KOPT-K1 (cell line): Measurements from ENCODE around the gene NXN.

ENCODE experiments used
- H3K27ac ChIP-seq: fragments of 200-600 bp; sonication (generic); 2 replicates; pipeline ENCODE4 v1.5.1; 2016; ENCODE audit warnings: antibody characterized with exemption, mild to moderate bottlenecking, low read depth, low read length; ENCODE audit not compliant: poor library complexity, severe bottlenecking
- H3K36me3 ChIP-seq: fragments of 200-600 bp; sonication (generic); 2 replicates; pipeline ENCODE4 v1.5.1; 2017; ENCODE audit warnings: antibody characterized with exemption, mild to moderate bottlenecking, low read length, moderate library complexity; ENCODE audit not compliant: insufficient read depth
- H3K9me3 ChIP-seq: fragments of 200-600 bp; sonication (generic); 2 replicates; pipeline ENCODE4 v1.5.1; 2017; ENCODE audit warnings: antibody characterized with exemption, low read length, mild to moderate bottlenecking; ENCODE audit not compliant: insufficient read depth, poor library complexity, severe bottlenecking

NXN gene

DNA sequence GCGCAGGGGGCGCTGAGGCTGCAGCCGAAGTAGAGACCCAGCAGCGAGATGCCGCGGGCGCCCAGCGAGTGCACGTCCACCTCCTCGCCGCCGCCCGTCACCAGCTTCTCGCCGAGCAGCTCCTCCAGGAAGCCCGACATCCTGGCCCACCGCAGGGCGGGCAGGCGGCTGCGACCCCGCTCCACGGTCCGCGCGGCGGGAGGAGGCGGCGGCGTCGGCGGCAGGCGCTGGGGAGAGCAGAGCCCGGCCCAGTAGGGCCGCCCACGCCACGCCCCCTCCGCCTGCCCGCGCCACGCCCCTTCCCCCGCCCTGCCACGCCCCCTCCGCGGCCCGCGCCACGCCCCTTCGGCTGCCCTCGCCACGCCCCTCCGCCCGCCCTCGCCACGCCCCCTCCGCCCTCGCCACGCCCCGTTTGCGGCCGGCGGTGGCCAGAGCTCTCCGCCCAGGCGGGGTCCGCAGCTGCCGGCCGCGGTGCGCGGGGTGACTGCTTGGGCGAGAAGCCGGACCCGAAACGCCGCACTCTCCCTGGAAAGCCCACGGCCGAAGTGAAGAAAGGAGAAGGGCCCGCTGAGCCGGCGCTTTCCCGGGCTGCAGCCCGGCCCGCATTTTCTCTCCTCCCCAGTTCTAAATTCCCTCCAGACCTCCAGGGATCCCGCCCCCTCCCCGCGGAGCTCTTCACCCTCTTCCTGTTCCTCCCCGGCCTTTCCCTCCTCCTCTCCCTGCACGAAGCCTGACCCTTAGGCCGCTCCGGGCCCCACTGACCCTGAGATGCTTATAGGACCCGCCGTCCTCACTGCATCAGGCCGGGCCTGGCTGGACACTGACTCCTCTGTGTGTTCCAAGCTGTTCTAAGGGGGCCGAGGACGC is at the start of gene NXN:
Gene NXN (minus strand): TSS at position 238 of the 867 bp plus-strand sequence.
- Histone ChIP-seq H3K36me3 (no peaks in the 10 kb centered on the region), H3K27ac (no peak within 1 kb of the TSS), H3K9me3 (no peaks in the 10 kb centered on the region)

DNA sequence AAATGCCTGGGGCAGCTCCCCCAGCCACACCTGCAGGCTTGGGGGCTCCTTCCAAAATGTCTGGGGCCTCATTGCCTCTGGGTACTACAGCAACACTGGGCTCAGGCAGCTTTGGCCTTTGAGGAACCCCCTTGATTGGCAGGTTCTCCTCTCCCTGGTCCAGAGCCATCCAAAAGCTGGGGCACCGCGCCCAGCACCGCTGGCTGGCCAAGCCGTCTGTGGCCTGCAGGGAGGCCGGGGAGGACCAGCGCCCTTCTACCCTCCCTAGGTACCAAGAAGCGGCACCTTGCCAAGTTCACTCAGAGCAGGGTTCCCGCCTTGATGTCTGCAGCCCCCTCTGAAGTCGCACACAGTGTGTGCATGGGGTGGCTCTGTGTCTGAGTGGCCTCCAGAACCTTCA is 47.5 kb upstream of the NXN start:
- H3K27ac ChIP-seq, result no peak overlapping the region
- no peaks in the 10 kb centered on the region for H3K9me3 ChIP-seq
- peaks cover 7% of the 10 kb centered on the region; the same call in 1 of the 2 replicates for H3K36me3 ChIP-seq

GRCh38 chr17:1026599-1026975 is 47.0 kb upstream of the NXN start:
- Histone ChIP-seq H3K9me3 (no peaks in the 10 kb centered on the region), H3K27ac (no peak overlapping the region), H3K36me3 (peaks cover 7% of the 10 kb centered on the region; the same call in 1 of the 2 replicates)

DNA sequence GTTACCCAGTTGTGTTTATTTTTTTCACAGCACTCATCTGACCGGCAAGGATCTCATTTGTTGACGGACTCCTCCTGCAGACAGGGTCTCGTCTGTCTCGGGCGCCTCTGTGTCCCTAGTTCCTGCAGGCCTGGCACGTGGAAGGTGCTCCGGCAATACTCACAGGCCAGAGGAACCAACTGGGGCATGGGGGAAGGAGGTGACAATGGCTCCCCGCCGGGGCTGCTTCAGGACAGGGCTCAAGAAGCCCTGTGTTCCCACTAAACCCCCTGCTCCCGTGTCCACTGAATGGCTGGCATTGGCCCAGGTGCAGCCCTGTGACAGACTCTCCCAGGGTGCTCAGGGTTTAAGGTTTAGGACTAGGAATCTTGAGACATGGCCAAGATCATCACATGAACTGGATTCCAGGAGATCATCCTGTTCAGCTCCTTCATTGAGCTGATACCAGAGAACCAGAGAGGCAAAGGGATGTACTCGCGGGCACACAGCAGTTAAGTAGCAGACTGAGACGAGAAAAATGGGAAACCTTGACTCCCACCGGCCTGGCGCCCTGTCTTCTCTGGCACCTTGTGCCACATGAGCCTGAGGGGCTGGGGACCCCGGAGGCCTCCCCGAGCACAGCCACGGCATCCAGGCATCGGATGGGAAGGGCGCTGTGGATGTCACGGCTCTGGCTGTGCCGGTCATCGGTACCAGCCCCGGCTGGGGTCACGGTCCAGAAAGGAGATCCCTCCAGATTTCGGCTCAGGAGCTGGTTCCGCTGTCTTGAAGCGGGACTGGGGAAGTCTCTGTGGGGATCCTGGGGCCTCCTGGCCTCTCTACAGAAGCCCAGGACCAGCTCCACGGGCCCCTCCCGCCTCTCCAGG is 46.4 kb upstream of the NXN start:
- H3K9me3 ChIP-seq, result no peaks in the 10 kb centered on the region
- H3K36me3 ChIP-seq, result peaks cover 7% of the 10 kb centered on the region; the same call in 1 of the 2 replicates

GRCh38 chr17:1024076-1024475 is 44.5 kb upstream of the NXN start:
- no peaks in the 10 kb centered on the region for H3K9me3 ChIP-seq
- peaks cover 7% of the 10 kb centered on the region; the same call in 1 of the 2 replicates for H3K36me3 ChIP-seq
- H3K27ac ChIP-seq, result no peak overlapping the region

More for the DNA sequence above, 46.4 kb upstream of the NXN start:
- no peak overlapping the region for H3K27ac ChIP-seq

DNA sequence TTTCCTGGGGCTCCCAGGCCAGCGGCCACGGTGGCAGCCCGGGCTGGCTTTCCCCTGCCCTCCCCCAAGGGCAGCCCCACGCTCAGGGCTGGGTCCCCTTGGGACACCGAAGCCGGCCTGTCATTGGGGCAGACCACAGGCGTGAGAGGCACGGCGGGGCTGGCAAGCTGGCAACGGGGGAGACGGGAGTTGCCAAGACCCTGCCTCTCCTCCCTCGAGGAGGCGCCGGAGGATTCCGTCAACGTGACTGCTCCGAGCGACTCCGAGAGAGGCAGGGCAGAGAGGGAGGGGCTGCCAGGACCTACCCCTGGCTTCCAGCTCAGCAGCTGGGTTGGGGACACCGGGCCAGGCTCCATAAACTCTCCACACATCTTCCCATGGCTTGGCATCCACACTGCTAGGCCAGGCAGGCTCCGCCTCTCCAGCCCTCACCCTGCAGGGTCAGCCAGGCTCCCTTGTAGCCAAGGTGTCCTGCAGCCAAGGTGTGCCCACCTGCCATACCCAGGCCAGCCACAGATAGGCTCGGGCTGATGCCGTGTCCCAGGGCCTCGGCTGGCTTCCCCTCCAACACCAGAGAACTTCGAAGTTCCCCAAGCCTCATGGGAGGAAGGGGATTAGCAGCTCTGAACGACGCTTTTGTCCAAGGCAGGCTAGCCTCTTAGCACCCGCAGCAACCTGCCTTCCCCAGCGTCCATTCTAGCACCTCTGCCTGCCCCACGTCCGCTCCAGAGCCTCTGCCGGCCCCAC is 42.9 kb upstream of the NXN start:
- H3K36me3 ChIP-seq, result peaks cover 5% of the 10 kb centered on the region; the same call in 1 of the 2 replicates
- no peaks in the 10 kb centered on the region for H3K9me3 ChIP-seq
- H3K27ac ChIP-seq, result no peak overlapping the region

DNA sequence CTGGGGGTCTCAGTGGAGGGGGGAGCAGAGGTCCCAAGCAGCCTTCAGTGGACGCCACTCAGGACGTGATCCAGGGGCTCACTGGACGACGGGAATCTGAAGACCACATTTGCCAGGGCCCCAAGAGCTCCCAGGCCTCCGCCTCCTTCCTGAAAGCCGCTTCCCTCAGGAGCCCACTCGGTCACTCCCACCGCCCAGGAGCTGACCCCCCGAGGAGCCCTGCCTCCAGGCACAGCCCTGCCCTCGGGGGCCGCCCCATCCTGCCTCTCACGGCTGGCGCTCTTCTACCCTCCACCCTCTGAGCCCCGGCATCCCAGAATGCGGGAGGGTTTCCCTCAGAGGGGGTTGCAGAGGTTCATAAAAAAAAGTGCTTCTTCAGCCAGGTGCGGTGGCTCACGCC is 41.6 kb upstream of the NXN start:
- Histone ChIP-seq H3K36me3 (no peaks in the 10 kb centered on the region), H3K9me3 (no peaks in the 10 kb centered on the region), H3K27ac (no peak overlapping the region)

DNA sequence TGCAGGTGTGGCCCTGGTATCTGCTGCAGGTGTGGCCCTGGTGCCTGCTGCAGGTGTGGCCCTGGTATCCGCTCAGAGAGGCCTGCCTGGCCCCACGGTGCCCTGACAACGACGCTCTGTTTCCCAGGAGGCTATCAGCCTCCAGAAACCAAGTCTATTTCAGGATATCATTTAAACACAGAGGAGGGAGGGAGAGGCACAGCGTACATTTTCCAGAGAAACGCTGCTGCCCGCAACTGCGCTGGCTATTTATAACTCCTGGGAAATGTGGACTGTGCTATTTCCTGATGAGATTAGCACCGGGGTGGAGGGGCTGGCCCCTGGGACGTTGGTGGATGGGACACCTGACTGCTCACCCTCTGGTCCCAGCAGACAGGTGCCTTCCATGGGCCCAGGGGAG is 39.9 kb upstream of the NXN start:
- no peaks in the 10 kb centered on the region for H3K9me3 ChIP-seq
- H3K27ac ChIP-seq, result no peak overlapping the region
- no peaks in the 10 kb centered on the region for H3K36me3 ChIP-seq

- Histone ChIP-seq H3K27ac (no peak overlapping the region), H3K36me3 (no peaks in the 10 kb centered on the region), H3K9me3 (no peaks in the 10 kb centered on the region)
These were observed 39.0 kb upstream of the NXN start for GRCh38 chr17:1018547-1018946.

DNA sequence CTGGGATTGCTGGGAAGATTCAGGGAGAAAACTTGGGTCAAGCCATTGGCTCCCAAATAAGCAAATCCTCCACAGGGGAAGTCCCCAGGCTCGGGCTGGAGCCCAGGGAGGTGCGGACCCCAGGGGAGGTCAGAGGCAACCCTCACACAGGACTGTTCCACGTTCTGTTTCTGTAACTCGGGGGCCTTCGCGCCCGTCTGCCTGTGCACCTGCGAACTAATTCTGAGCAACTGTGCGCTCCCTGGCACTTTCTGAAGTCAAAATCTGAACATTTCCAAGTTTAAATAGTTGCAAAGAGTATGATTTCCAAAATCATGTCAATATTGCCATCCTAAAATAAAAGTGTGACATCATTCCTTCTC is 34.1 kb upstream of the NXN start:
- H3K36me3 ChIP-seq, result peaks cover 28% of the 10 kb centered on the region; the same call in 1 of the 2 replicates
- no peaks in the 10 kb centered on the region for H3K9me3 ChIP-seq
- no peak overlapping the region for H3K27ac ChIP-seq

GRCh38 chr17:1012823-1013728 is 33.5 kb upstream of the NXN start:
- Histone ChIP-seq H3K36me3 (peaks cover 31% of the 10 kb centered on the region; the same call in 1 of the 2 replicates), H3K27ac (no peak overlapping the region), H3K9me3 (no peaks in the 10 kb centered on the region)

DNA sequence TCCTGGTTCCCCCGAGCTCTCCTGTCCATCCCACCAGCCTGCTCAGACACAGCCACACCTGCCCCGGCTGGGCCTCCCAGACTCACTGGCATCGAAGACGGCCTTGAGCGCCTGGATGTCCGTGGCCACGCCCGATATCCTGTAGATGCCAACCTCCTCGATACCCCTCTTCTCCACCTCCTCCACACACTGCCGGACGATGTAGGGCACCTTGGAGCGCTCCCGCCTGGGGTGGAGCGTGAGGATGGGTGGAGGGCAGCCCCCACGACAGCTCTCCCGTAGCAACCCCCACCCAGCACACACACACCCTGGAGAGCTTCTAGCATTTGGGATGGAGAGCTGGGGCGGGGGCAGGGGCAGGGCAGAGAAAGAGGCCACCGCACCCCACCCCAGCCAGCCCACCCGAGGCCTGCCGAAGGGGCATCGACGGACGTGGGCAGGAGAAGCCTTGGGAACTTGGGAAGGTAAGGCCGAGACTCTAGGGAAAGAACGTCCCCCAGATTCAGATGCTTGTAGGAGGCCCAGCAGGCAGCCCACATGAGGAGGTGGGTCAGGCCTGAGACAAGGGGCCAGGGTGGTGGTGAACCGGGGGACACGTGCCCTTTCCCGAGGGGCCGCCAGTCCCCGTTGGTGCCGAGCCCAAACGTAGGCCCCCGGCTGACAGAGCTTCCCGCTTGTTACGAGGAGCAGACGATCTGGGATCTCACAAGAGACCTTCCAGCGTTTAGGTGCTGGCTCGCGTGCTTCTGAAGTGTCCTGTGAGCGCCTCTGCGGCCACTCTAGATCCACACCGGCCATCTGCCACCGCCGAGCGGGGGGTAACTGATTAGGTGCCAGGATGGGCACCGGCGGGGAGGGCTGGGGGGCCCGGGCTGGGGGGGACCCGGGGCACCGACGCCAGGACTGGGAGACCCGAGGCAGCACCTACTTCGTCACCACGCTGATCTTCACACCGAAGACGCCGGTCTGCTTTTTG is 32.5 kb upstream of the NXN start:
- Histone ChIP-seq H3K36me3 (peaks cover 42% of the 10 kb centered on the region; the same call in 1 of the 2 replicates), H3K9me3 (no peaks in the 10 kb centered on the region), H3K27ac (no peak overlapping the region)

GRCh38 chr17:1011138-1011537 is 31.6 kb upstream of the NXN start:
- peaks cover 43% of the 10 kb centered on the region for H3K36me3 ChIP-seq
- no peak overlapping the region for H3K27ac ChIP-seq
- H3K9me3 ChIP-seq, result no peaks in the 10 kb centered on the region
